ENCODE measurements around the gene C8B. TPM values are rescaled to one million over a fixed set of nuclear protein-coding genes. Genes with fewer than 3 reads are reported as not detected.

Gene C8B
- total RNA-seq, result not detected in 2 replicates

DNA sequence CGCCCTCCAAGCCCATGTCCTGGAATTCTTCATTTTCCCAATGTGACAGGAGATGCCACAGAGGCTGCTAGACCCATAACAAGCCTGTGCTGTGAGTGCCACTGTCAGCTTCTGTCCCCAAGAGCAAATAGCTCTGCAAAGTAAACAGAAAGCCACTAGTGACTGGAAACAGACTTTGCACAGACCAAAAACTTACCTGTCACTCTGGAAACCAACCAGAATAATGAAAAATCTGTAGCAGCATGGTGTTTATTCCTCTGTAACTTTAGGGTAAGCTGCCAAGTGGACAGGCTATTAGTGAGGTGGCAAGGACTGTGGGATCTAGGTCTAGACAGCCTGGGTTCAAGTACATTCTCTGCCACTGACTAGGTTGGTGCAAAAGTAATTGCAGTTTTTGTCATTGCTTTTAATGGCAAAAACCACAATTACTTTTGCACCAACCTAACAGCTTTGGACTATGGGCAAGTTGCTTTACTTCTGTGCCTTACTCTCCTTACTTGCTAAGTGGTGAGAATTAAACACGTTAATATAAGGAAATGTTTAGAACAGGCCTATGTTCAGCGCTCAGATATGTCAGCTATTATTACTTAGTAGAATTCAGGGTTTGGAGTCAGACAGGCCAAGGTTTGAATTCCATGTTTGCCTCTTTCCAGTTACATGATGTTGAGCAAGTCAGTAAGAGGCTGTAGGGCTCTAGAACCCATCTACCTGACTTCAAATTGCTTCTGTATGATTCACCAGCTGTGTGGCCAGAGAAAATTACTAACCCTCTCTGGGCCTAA is at the start of gene C8B:
Gene C8B (minus strand): TSS at position 100 of the 782 bp plus-strand sequence. CDS start 67 bp downstream, at position 33.

Other genes starting within 250 kb of the C8B start
- gene FYB2, start 146.6 kb downstream of the C8B start, total RNA-seq, result not detected in 2 replicates
- gene C8A, start 111.2 kb downstream of the C8B start, total RNA-seq, result not detected in 2 replicates

Measured in placental epithelial cell (primary cell).